Measurements from ENCODE around the gene WDFY4.

- TF ChIP-seq CTCF (conservative IDR thresholded peaks at IDR 0.05): no peak
- no peak for TF ChIP-seq ZFX (IDR thresholded peaks at IDR 0.05)
Observed at GRCh38 chr10:48735836-48736390, 51.2 kb downstream of the WDFY4 start.

Measured in C4-2B (cell line).